ENCODE data around the gene SPAG16. TPM values are rescaled to one million over a fixed set of nuclear protein-coding genes. Genes with fewer than 3 reads are reported as not detected.

SPAG16 gene
- total and polyA plus RNA-seq, 2 of the 13 experiments (the other 11 are each of a cell fraction or from before 2014, with no cell fraction given): 9.6 to 26.5 TPM

GRCh38 chr2:214410918-214411554, 1126.8 kb downstream of the SPAG16 start, which contains the start of gene VWC2L (continued):
- TF ChIP-seq ZNF44 (CRISPR knock-in tag; IDR thresholded peaks at IDR 0.05) (0 out of 2 replicates have a peak, but pooled peaks have one; percentile 51), NFIC (IDR thresholded peaks at IDR 0.05; ENCODE audit: low read length) (no peak), ZNF20 (CRISPR knock-in tag; IDR thresholded peaks at IDR 0.05) (no peak), STAG1 (CRISPR knock-in tag; IDR thresholded peaks at IDR 0.05) (peak; percentile 36), SYNCRIP (IDR thresholded peaks at IDR 0.05; ENCODE audit: insufficient read depth, low read depth, low read length) (no peak), MTA1 (CRISPR knock-in tag; IDR thresholded peaks at IDR 0.05; ENCODE audit: borderline replicate concordance) (no peak), ZFP37 (CRISPR knock-in tag; IDR thresholded peaks at IDR 0.05; ENCODE audit: borderline replicate concordance) (peak; percentile 98), TEAD2 (CRISPR knock-in tag; IDR thresholded peaks at IDR 0.05) (peak; percentile 88), ERF (CRISPR knock-in tag; IDR thresholded peaks at IDR 0.05) (peak; percentile 96), TRIM22 (IDR thresholded peaks at IDR 0.05) (no peak), FOXP4 (CRISPR knock-in tag; IDR thresholded peaks at IDR 0.05) (0 out of 2 replicates have a peak, but pooled peaks have one; percentile 28), U2AF1 (optimal IDR thresholded peaks at IDR 0.05; ENCODE audit: low read depth, low read length) (no peak), HOXA5 (CRISPR knock-in tag; IDR thresholded peaks at IDR 0.05) (peak; percentile 98), ZNF776 (CRISPR knock-in tag; IDR thresholded peaks at IDR 0.05) (no peak), RFXANK (CRISPR knock-in tag; IDR thresholded peaks at IDR 0.05) (peak; percentile 88; the same call in 1 of the 2 replicates), ARNTL (CRISPR knock-in tag; IDR thresholded peaks at IDR 0.05) (no peak), ZBTB2 (CRISPR knock-in tag; IDR thresholded peaks at IDR 0.05; ENCODE audit: low read depth) (no peak), ZBTB4 (CRISPR knock-in tag; IDR thresholded peaks at IDR 0.05; ENCODE audit: borderline replicate concordance) (no peak), BCL6 (CRISPR knock-in tag; IDR thresholded peaks at IDR 0.05) (peak; percentile 58; the same call in 1 of the 2 replicates), GTF2F1 (IDR thresholded peaks at IDR 0.05; ENCODE audit: low read length) (no peak), MAF1 (CRISPR knock-in tag; IDR thresholded peaks at IDR 0.05; ENCODE audit: borderline replicate concordance) (peak; percentile 90; the same call in 1 of the 2 replicates)
